HG02852 (cell line): ENCODE results near the gene SCGB2A2.

Experiments used
- ATAC-seq: cut with Tn5 transposase; IDR thresholded peaks from one replicate; pipeline ENCODE4 v1.9.1; 2021; ENCODE audit warnings: mild to moderate bottlenecking, moderate library complexity; ENCODE audit not compliant: unreplicated experiment

Gene SCGB2A2

GRCh38 chr11:62298975-62299374, 29.0 kb downstream of the SCGB2A2 start, which contains the start of gene SCGB1D4:
TSS of gene SCGB1D4 (minus strand) at chr11:62299075. CDS start at chr11:62299010, 65 bp downstream.
- no peak for ATAC-seq

- ATAC-seq, result no peak
These were observed 36.3 kb downstream of the SCGB2A2 start for GRCh38 chr11:62306227-62306626.

- no peak for ATAC-seq
These were observed 38.0 kb downstream of the SCGB2A2 start for GRCh38 chr11:62307950-62308349.

GRCh38 chr11:62309991-62310390, 40.0 kb downstream of the SCGB2A2 start:
- ATAC-seq, result no peak

GRCh38 chr11:62315431-62315830, 45.5 kb downstream of the SCGB2A2 start:
- ATAC-seq, result no peak

- ATAC-seq, result no peak
These were observed 52.6 kb downstream of the SCGB2A2 start for GRCh38 chr11:62322524-62322923.
